Left lung (tissue), 10 donors: ENCODE results near the gene TMC3. TPM values are rescaled to one million over a fixed set of nuclear protein-coding genes. Genes with fewer than 3 reads are reported as not detected.

ENCODE experiments used
- ATAC-seq: fragments of 200-7000 bp; cut with Tn5 transposase; one replicate; pipeline ENCODE4 v1.9.1; 2020; ENCODE audit warnings: moderate library complexity
- DNase-seq, 4 donors: peaks; one replicate each; pipeline ENCODE4 v3.0.0-alpha.2; 2013 to 2020
- H3K27ac ChIP-seq, 2 donors: fragments of 200-600 bp; sonication (generic) in 1 of 2; one replicate each; pipeline versions ENCODE4 v1.5.0 to v1.8.0; 2020 to 2021
- H3K27me3 ChIP-seq, 2 donors: fragments of 200-600 bp; sonication (generic) in 1 of 2; one replicate each; pipeline versions ENCODE4 v1.5.0 to v1.8.0; 2020 to 2021
- H3K36me3 ChIP-seq, 2 donors: fragments of 200-600 bp; sonication (generic) in 1 of 2; one replicate each; pipeline versions ENCODE4 v1.5.0 to v1.8.0; 2020 to 2021
- H3K4me1 ChIP-seq, 2 donors: fragments of 200-600 bp; one replicate each; pipeline ENCODE4 v1.8.0; 2021
- H3K4me3 ChIP-seq, 2 donors: fragments of 200-600 bp; sonication (generic) in 1 of 2; one replicate each; pipeline versions ENCODE4 v1.5.0 to v1.8.0; 2020 to 2021; ENCODE audit warnings: mild to moderate bottlenecking in 1 of 2
- H3K9me3 ChIP-seq, 2 donors: fragments of 200-600 bp; sonication (generic) in 1 of 2; one replicate each; pipeline versions ENCODE4 v1.5.0 to v1.8.0; 2020 to 2021
- intact Hi-C, 2 donors: fragments of 100-400 bp; cut with DNase I; formaldehyde crosslinking; loops; one replicate each; pipeline versions ENCODE4 v1.11.2 to v1.14.2; 2022
- polyA plus RNA-seq, 6 donors: library from polyadenylated mRNA; unstranded; fragments of 120-200 nt; gene quantifications; one replicate each; pipeline ENCODE4 v1.2.1, GENCODE V29; 2013; ENCODE audit not compliant: insufficient read length in 6 of 6
- total RNA-seq, 2 donors: library from RNA; stranded (reverse); fragmentation: NEBNext Ultra II Directional; extraction: Animal tissue kit (Norgen Biotek cat#: 25700); gene quantifications; one replicate each; pipeline ENCODE4 v1.2.1, GENCODE V29; 2021
- TF ChIP-seq, protein P1 (sequence below), 2 donors: fragments of 200-600 bp; sonication (generic) in 1 of 2; IDR thresholded peaks; one replicate each; pipeline versions ENCODE4 v1.5.0 to v1.8.0; 2021; ENCODE audit warnings: antibody characterized with exemption in 2 of 2
- donor health status: DM: no; HTN: yes; CAD: no.
- donor health status: DM: no; HTN: no; CAD: no.

Gene TMC3
- total and polyA plus RNA-seq, 8 donors, result 0.14 to 0.31 (median 0.25) TPM; not detected in 2

DNA sequence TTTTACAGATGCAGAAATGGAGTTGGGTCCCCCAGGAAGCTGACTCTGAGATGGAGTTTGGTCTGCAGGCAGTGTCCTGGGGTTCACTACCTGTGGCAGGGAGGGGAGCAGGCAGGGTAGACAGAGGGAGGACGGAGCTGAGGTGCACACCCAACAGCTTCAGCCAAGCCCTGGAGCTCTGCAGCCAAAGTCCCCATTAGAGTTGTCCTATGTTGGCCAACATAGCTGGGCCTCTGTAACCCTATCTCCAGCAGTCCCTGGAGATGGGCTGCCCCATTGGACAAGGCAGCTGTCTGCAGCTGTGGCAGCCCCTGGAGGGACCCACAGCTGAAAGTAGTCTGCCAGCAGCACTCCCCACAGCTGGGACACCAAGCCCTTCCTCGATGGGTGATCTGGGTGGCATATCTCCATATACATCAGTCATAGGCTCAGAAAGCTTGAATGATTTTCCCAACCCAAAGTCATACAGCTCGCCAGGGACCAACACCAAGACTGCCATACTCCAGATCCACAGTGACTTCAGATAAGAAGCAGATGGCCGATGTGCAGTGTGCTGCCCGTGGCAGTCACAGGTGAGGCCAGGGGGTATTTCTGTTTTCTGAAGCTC is 82.0 kb downstream of the TMC3 start:
- Histone ChIP-seq H3K36me3 (peaks cover 0 to 6% of the 10 kb centered on the region in 2 donors), H3K27ac (peak overlapping the region in 1 of 2 donors; percentile 85), H3K9me3 (no peaks in the 10 kb centered on the region), H3K4me3 (no peak overlapping the region), H3K27me3 (no peaks in the 10 kb centered on the region), H3K4me1 (peaks cover 2 to 49% of the 10 kb centered on the region in 2 donors)
- no peak for DNase-seq
- TF ChIP-seq, protein P1, sequence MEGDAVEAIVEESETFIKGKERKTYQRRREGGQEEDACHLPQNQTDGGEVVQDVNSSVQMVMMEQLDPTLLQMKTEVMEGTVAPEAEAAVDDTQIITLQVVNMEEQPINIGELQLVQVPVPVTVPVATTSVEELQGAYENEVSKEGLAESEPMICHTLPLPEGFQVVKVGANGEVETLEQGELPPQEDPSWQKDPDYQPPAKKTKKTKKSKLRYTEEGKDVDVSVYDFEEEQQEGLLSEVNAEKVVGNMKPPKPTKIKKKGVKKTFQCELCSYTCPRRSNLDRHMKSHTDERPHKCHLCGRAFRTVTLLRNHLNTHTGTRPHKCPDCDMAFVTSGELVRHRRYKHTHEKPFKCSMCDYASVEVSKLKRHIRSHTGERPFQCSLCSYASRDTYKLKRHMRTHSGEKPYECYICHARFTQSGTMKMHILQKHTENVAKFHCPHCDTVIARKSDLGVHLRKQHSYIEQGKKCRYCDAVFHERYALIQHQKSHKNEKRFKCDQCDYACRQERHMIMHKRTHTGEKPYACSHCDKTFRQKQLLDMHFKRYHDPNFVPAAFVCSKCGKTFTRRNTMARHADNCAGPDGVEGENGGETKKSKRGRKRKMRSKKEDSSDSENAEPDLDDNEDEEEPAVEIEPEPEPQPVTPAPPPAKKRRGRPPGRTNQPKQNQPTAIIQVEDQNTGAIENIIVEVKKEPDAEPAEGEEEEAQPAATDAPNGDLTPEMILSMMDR (IDR thresholded peaks at IDR 0.05), result no peak
- intact Hi-C loops, result no loop called here
- ATAC-seq, result no peak

DNA sequence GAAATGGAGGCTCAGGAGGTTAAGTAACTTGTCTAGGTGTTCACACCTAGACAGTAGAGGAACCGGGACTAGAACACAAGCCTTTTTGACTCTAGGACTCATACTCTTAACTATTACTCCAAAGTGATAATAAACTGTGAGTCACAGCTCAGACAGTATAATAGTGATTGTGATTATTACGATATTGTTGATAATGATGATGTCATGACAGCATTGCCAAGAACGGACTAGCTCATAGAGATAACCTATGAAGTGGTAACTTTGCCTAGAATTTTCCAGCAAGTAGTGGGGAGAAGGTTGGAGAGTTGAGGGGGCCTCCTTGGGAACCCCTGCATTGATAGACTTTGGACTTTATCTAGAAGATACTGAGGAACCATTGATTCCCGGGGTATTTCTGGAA is 84.1 kb downstream of the TMC3 start:
- H3K4me3 ChIP-seq, result no peak overlapping the region

DNA sequence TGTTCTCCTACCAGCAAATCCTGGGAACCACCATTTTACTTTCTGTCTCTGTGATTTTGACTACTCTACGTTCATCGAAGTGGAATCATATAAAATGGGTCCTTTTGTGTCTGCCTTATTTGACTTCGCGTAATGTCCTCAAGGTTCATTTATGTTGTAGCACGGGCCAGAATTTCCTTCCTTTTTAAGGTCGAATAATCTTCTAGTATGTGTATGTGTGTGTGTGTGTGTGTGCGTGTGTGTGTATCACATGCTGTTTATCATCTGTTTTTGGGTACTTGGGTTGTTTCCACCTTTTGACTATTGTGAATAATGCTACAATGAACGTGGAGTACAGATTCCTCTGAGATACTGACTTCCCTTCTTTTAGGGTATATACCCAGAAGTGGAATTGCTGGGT is 85.4 kb downstream of the TMC3 start:
- H3K9me3 ChIP-seq, result no peaks in the 10 kb centered on the region
- TF ChIP-seq, protein P1 (IDR thresholded peaks at IDR 0.05), result no peak
- H3K36me3 ChIP-seq, result peaks cover 0 to 6% of the 10 kb centered on the region in 2 donors
- H3K27ac ChIP-seq, result no peak overlapping the region
- intact Hi-C loops, result no loop called here
- peaks cover 0 to 31% of the 10 kb centered on the region in 2 donors for H3K4me1 ChIP-seq
- no peaks in the 10 kb centered on the region for H3K27me3 ChIP-seq
- no peak for DNase-seq
- H3K4me3 ChIP-seq, result no peak overlapping the region
- ATAC-seq, result no peak

More for the DNA sequence above, 84.1 kb downstream of the TMC3 start:
- ATAC-seq, result no peak
- Histone ChIP-seq H3K27me3 (no peaks in the 10 kb centered on the region), H3K9me3 (no peaks in the 10 kb centered on the region), H3K4me1 (peaks cover 0 to 44% of the 10 kb centered on the region in 2 donors), H3K36me3 (peaks cover 0 to 6% of the 10 kb centered on the region in 2 donors), H3K27ac (no peak overlapping the region)
- TF ChIP-seq, protein P1 (IDR thresholded peaks at IDR 0.05), result no peak
- intact Hi-C loops, result no loop called here
- no peak for DNase-seq

DNA sequence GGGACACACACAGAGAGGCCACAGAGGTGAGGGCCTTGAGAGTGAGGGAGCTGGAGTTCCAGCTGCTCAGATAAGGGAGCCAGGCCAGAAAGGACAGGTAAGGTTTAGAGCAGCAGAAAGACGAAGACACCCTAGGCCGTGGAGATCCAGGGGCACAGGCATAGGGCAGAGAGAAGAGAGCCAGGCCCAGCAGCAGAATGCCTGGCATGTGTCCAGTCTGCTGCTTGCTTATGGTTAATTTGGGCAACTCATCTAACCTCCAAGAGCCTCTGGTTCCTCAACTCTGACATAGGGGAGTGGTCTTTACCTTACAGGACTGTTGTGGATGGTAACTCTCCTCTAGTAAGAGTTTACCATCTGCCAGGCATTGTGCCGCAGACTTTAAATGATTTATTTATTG is 86.0 kb downstream of the TMC3 start:
- peaks cover 0 to 6% of the 10 kb centered on the region in 2 donors for H3K36me3 ChIP-seq
- H3K4me3 ChIP-seq, result no peak overlapping the region
- DNase-seq (no peak), ATAC-seq (no peak)
- TF ChIP-seq, protein P1 (IDR thresholded peaks at IDR 0.05), result no peak
- H3K9me3 ChIP-seq, result no peaks in the 10 kb centered on the region
- peaks cover 0 to 25% of the 10 kb centered on the region in 2 donors for H3K4me1 ChIP-seq
- intact Hi-C loops, result no loop called here
- H3K27ac ChIP-seq, result no peak overlapping the region
- no peaks in the 10 kb centered on the region for H3K27me3 ChIP-seq

DNA sequence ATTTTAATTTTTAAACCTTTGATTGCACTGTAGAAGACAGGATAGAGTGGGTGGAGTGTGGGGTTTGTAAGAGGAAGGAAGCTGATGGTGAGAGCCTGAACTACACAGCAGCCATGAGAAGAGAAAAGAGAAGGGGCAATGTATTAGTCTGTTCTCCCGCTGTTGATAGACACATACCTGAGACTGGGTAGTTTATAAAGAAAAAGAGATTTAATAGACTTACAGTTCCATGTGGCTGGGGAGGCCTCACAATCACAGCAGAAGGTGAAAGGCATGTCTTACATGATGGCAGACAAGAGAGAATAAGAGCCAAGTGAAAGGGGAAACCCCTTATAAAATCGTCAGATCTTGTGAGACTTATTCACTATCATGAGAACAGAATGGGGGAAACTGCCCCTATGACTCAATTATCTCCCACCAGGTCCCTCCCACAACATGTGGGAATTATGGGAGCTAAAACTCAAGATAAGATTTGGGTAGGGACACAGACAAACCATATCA is 87.3 kb downstream of the TMC3 start:
- intact Hi-C loops, result no loop called here
- no peak overlapping the region for H3K4me3 ChIP-seq
- DNase-seq, result no peak
- peaks cover 0 to 3% of the 10 kb centered on the region in 2 donors for H3K36me3 ChIP-seq
- no peaks in the 10 kb centered on the region for H3K9me3 ChIP-seq
- no peaks in the 10 kb centered on the region for H3K27me3 ChIP-seq
- peaks cover 0 to 14% of the 10 kb centered on the region in 2 donors for H3K4me1 ChIP-seq
- TF ChIP-seq, protein P1 (IDR thresholded peaks at IDR 0.05), result no peak
- peak; percentile 49 for ATAC-seq
- peak overlapping the region in 1 of 2 donors; percentile 43 for H3K27ac ChIP-seq
